ENCODE results near the gene FOXP1. TPM values are rescaled to one million over a fixed set of nuclear protein-coding genes. Genes with fewer than 3 reads are reported as not detected.

Gene FOXP1
- total RNA-seq, 4 donors from 2014 or later = 54.2 to 152 (median 129) TPM

- TF ChIP-seq CTCF (IDR thresholded peaks at IDR 0.05) (no peak), POLR2A (IDR thresholded peaks at IDR 0.05) (no peak)
- Histone ChIP-seq H3K36me3 (no peaks in the 10 kb centered on the region), H3K4me1 (no peaks in the 10 kb centered on the region), H3K27ac (no peak overlapping the region), H3K27me3 (no peaks in the 10 kb centered on the region), H3K9me3 (no peaks in the 10 kb centered on the region), H3K4me3 (no peak overlapping the region)
- DNase-seq = no peak
- intact Hi-C loops (cut with DNase I; ENCODE audit: low total_unique reads) = no loop called here
These were observed 671.8 kb downstream of the FOXP1 start for GRCh38 chr3:70911719-70912118.

GRCh38 chr3:70905491-70905890, 678.0 kb downstream of the FOXP1 start:
- H3K4me1 ChIP-seq = no peaks in the 10 kb centered on the region
- H3K36me3 ChIP-seq = peaks cover 0 to 3% of the 10 kb centered on the region in 2 donors
- H3K27ac ChIP-seq = no peak overlapping the region
- intact Hi-C loops (cut with DNase I; ENCODE audit: low total_unique reads) = no loop called here
- H3K9me3 ChIP-seq = no peaks in the 10 kb centered on the region
- TF ChIP-seq POLR2A (IDR thresholded peaks at IDR 0.05) (no peak), CTCF (IDR thresholded peaks at IDR 0.05) (no peak)
- DNase-seq = no peak
- no peak overlapping the region for H3K4me3 ChIP-seq
- no peaks in the 10 kb centered on the region for H3K27me3 ChIP-seq

MicroRNAs encoded within 50 kb of the gene (microRNA counts, 767-probe panel; counts per million panel counts)
- microRNA hsa-miR-1284 = 0 counts per million in 2 donors

Small RNAs within 50 kb of the gene (microRNA-seq; reads per million reads assigned to microRNA genes)
- not detected for gene MIR1284 (ENCODE audit: borderline microRNAs expressed, borderline replicate concordance)

Small RNAs within 50 kb of the gene (small RNA-seq; reads per million reads assigned to genes)
- not detected for gene MIR1284

Other genes starting within 250 kb of the FOXP1 start
- gene EIF4E3, start 141.7 kb upstream of the FOXP1 start, total RNA-seq = 10 to 100 TPM; 12.4 to 52.2 (median 23.0) TPM
- gene GPR27, start 170.1 kb upstream of the FOXP1 start, total RNA-seq = 1 to 10 TPM in 3 of 4 donors, under 1 TPM in 1; under 0.01 to 9.7 (median 4.4) TPM
- not detected for gene PROK2, start 201.4 kb upstream of the FOXP1 start, total RNA-seq

Data from uterus (tissue), 4 donors.